GM23338 (cell line): ENCODE data around the gene PPTC7. TPM values are rescaled to one million over a fixed set of nuclear protein-coding genes. Genes with fewer than 3 reads are reported as not detected.

Experiments used
- ATAC-seq: fragments of 200-7000 bp; cut with Tn5 transposase; 3 replicates; pipeline ENCODE4 v1.9.1; 2020
- DNase-seq: peaks from one replicate; pipeline ENCODE4 v3.0.0-alpha.2; 2015; ENCODE audit warnings: low spot score
- H2AFZ ChIP-seq: fragments of 200-600 bp; sonication (generic); 2 replicates; pipeline ENCODE4 v1.8.0; 2016; ENCODE audit warnings: antibody characterized with exemption, mild to moderate bottlenecking, moderate library complexity
- H3F3A ChIP-seq: fragments of 200-600 bp; sonication (generic); replicated peaks from 2 replicates; pipeline ENCODE4 v1.8.0; 2017; ENCODE audit warnings: antibody characterized with exemption, mixed run types, low read depth
- H3K27ac ChIP-seq: fragments of 200-600 bp; sonication (generic); 2 replicates; pipeline ENCODE4 v1.6.1; 2016; ENCODE audit warnings: low read depth
- H3K27me3 ChIP-seq: fragments of 200-600 bp; sonication (generic); 2 replicates; pipeline ENCODE4 v1.8.0; 2016; ENCODE audit warnings: mild to moderate bottlenecking, mixed run types, moderate library complexity; ENCODE audit not compliant: insufficient read depth
- H3K36me3 ChIP-seq: fragments of 200-600 bp; sonication (generic); 2 replicates; pipeline ENCODE4 v1.8.0; 2016; ENCODE audit warnings: mild to moderate bottlenecking; ENCODE audit not compliant: insufficient read depth
- H3K4me1 ChIP-seq: fragments of 200-600 bp; sonication (generic); 2 replicates; pipeline ENCODE4 v1.8.0; 2016; ENCODE audit warnings: mild to moderate bottlenecking, moderate library complexity; ENCODE audit not compliant: insufficient read depth
- H3K4me2 ChIP-seq: fragments of 200-600 bp; sonication (generic); 2 replicates; pipeline ENCODE4 v1.7.1; 2017; ENCODE audit warnings: mixed run types
- H3K4me3 ChIP-seq: fragments of 200-600 bp; sonication (generic); 2 replicates; pipeline ENCODE4 v1.6.1; 2016; ENCODE audit warnings: mixed run types
- H3K79me2 ChIP-seq: fragments of 200-600 bp; sonication (generic); replicated peaks from 2 replicates; pipeline ENCODE4 v1.8.0; 2017; ENCODE audit warnings: mild to moderate bottlenecking; ENCODE audit not compliant: insufficient read depth
- H3K9me2 ChIP-seq: fragments of 200-600 bp; sonication (generic); 2 replicates; pipeline ENCODE4 v1.8.0; 2017; ENCODE audit not compliant: insufficient read depth
- H4K20me1 ChIP-seq: fragments of 200-600 bp; sonication (generic); replicated peaks from 2 replicates; pipeline ENCODE4 v1.8.0; 2017; ENCODE audit warnings: mild to moderate bottlenecking; ENCODE audit not compliant: insufficient read depth
- H3K27ac Mint-ChIP-seq: 2 replicates; pipeline ENCODE4 v1.8.0; 2020; ENCODE audit warnings: inconsistent platforms, mild to moderate bottlenecking, moderate library complexity, mixed read lengths
- H3K27me3 Mint-ChIP-seq: 3 replicates; pipeline ENCODE4 v1.8.0; 2022; ENCODE audit warnings: low read depth, mild to moderate bottlenecking, moderate library complexity, mixed read lengths, inconsistent platforms; ENCODE audit not compliant: insufficient read depth, poor library complexity
- H3K36me3 Mint-ChIP-seq: 3 replicates; pipeline ENCODE4 v1.8.0; 2021; ENCODE audit warnings: low read depth, mild to moderate bottlenecking, inconsistent platforms, moderate library complexity, mixed read lengths
- H3K4me1 Mint-ChIP-seq: 3 replicates; pipeline ENCODE4 v1.8.0; 2020; ENCODE audit warnings: mild to moderate bottlenecking, inconsistent platforms, mixed read lengths
- H3K4me3 Mint-ChIP-seq: 3 replicates; pipeline ENCODE4 v1.8.0; 2021; ENCODE audit warnings: moderate library complexity, mild to moderate bottlenecking, inconsistent platforms, mixed read lengths
- H3K9me3 Mint-ChIP-seq: 3 replicates; pipeline ENCODE4 v1.8.0; 2020; ENCODE audit warnings: moderate library complexity, mild to moderate bottlenecking, inconsistent platforms, mixed read lengths
- CREB1 ChIP-seq: fragments of 250-450 bp; sonication (Bioruptor Pico); IDR thresholded peaks from 2 replicates; pipeline ENCODE4 v1.5.0; 2020; ENCODE audit warnings: low read depth, mild to moderate bottlenecking, moderate library complexity
- CTCF ChIP-seq, 2 experiments: fragments of 200-600 bp in 1 of 2; sonication (generic) in 1 of 2; conservative IDR thresholded peaks; 2 replicates each; pipeline versions ENCODE4 v1.5.1 to v1.6.1; 2016 to 2017; ENCODE audit warnings: antibody characterized with exemption in 2 of 2, low read depth in 2 of 2, mild to moderate bottlenecking in 2 of 2, moderate library complexity in 1 of 2
- ETS1 ChIP-seq: IDR thresholded peaks from 2 replicates; pipeline ENCODE4 v1.6.1; 2016; ENCODE audit warnings: antibody characterized with exemption
- EZH2 ChIP-seq: fragments of 200-600 bp; sonication (generic); IDR thresholded peaks from one replicate; pipeline ENCODE4 v1.8.0; 2017; ENCODE audit warnings: antibody characterized with exemption, mild to moderate bottlenecking, low read depth; ENCODE audit not compliant: unreplicated experiment
- EZH2phosphoT487 ChIP-seq: fragments of 200-600 bp; sonication (generic); IDR thresholded peaks from one replicate; pipeline ENCODE4 v1.8.1; 2018; ENCODE audit warnings: antibody characterized with exemption; ENCODE audit not compliant: unreplicated experiment
- JUNB ChIP-seq: IDR thresholded peaks from one replicate; pipeline ENCODE4 v1.6.1; 2016; ENCODE audit warnings: antibody characterized with exemption; ENCODE audit not compliant: unreplicated experiment
- NANOG ChIP-seq: IDR thresholded peaks from 2 replicates; pipeline ENCODE4 v1.6.1; 2016; ENCODE audit warnings: antibody characterized with exemption, borderline replicate concordance
- POLR2AphosphoS5 ChIP-seq: IDR thresholded peaks from 2 replicates; pipeline ENCODE4 v1.6.1; 2016; ENCODE audit warnings: antibody characterized with exemption, low read depth
- REST ChIP-seq: IDR thresholded peaks from one replicate; pipeline ENCODE4 v1.6.1; 2018; ENCODE audit warnings: antibody characterized with exemption; ENCODE audit not compliant: unreplicated experiment
- STAT1 ChIP-seq: IDR thresholded peaks from one replicate; pipeline ENCODE4 v1.6.1; 2016; ENCODE audit warnings: antibody characterized with exemption; ENCODE audit not compliant: unreplicated experiment
- ZNF114 ChIP-seq: fragments of 250-450 bp; sonication (Bioruptor Pico); IDR thresholded peaks from 2 replicates; pipeline ENCODE4 v1.5.0; 2020; ENCODE audit warnings: mild to moderate bottlenecking, moderate library complexity
- ZNF331 ChIP-seq: fragments of 250-450 bp; sonication (Bioruptor Pico); IDR thresholded peaks from 2 replicates; pipeline ENCODE4 v1.5.0; 2020; ENCODE audit warnings: low read depth, mild to moderate bottlenecking, moderate library complexity
- ZNF462 ChIP-seq: fragments of 250-450 bp; sonication (Bioruptor Pico); IDR thresholded peaks from 2 replicates; pipeline ENCODE4 v1.5.0; 2020; ENCODE audit warnings: mild to moderate bottlenecking, moderate library complexity
- polyA plus RNA-seq: library from polyadenylated mRNA; unstranded; fragments of >200 nt; fragmentation: Nextera tagmentation; extraction: Ambion mirVana; gene quantifications from 2 replicates; pipeline ENCODE4 v1.2.1, GENCODE V29; 2016
- total RNA-seq: library from RNA; depleted of rRNA; stranded (reverse); fragments of >200 nt; shearing (Covaris generic); gene quantifications from 2 replicates; pipeline ENCODE4 v1.2.3, GENCODE V29; 2014

The PPTC7 gene
- total and polyA plus RNA-seq, 2 experiments from 2014 or later: 7.5 to 17.5 TPM

- peaks cover 87% of the 10 kb centered on the region for H3K79me2 ChIP-seq
Observed at GRCh38 chr12:110566993-110567392, 16.1 kb downstream of the PPTC7 start.

More at GRCh38 chr12:110566993-110567392, 16.1 kb downstream of the PPTC7 start:
- Mint-ChIP-seq H3K4me1 (peaks cover 7% of the 10 kb centered on the region), H3K9me3 (peaks cover 20% of the 10 kb centered on the region), H3K36me3 (peaks cover 28% of the 10 kb centered on the region), H3K27ac (no peak overlapping the region), H3K4me3 (no peak overlapping the region), H3K27me3 (no peaks in the 10 kb centered on the region)
- DNase-seq (no peak), ATAC-seq (peak; percentile 32; the same call in 1 of the 3 replicates)
- Histone ChIP-seq H3K27me3 (no peaks in the 10 kb centered on the region), H3K27ac (0 out of 2 replicates have a peak overlapping the region, but pooled peaks have one; percentile 46), H3K4me1 (no peaks in the 10 kb centered on the region), H3K9me2 (no peaks in the 10 kb centered on the region), H4K20me1 (peaks cover 14% of the 10 kb centered on the region), H3K4me2 (no peak overlapping the region), H3K4me3 (no peak overlapping the region), H2AFZ (no peak overlapping the region), H3F3A (no peaks in the 10 kb centered on the region), H3K36me3 (peaks cover 8% of the 10 kb centered on the region)
- TF ChIP-seq JUNB (no peak), CTCF (conservative IDR thresholded peaks at IDR 0.05; ENCODE audit: low read depth in 2 of 2) (no peak), EZH2phosphoT487 (no peak), NANOG (no peak), CREB1 (CRISPR knock-in tag) (no peak), ZNF114 (CRISPR knock-in tag) (no peak), ZNF462 (CRISPR knock-in tag) (no peak), STAT1 (no peak), REST (no peak), EZH2 (no peak), ETS1 (no peak), ZNF331 (CRISPR knock-in tag) (no peak), POLR2AphosphoS5 (no peak)
